Stimulated activated CD4-positive, alpha-beta T cell treated with anti-CD3 and anti-CD28 coated beads, Interleukin-1b, Interleukin-23, amount 100 ng/mL, for 24 hours (primary cell): Measurements from ENCODE around the gene FES.
"Not testable (repeated sequence)": the region's sequence is repeated elsewhere in the genome, so short reads cannot be mapped to it uniquely, and the experiment has no call there.

ENCODE experiments used
- DNase-seq, 4 experiments: peaks; one replicate each; pipeline ENCODE4 v3.0.0-alpha.2; 2020; ENCODE audit warnings: low read depth in 4 of 4, low spot score in 1 of 4

Gene FES

DNA sequence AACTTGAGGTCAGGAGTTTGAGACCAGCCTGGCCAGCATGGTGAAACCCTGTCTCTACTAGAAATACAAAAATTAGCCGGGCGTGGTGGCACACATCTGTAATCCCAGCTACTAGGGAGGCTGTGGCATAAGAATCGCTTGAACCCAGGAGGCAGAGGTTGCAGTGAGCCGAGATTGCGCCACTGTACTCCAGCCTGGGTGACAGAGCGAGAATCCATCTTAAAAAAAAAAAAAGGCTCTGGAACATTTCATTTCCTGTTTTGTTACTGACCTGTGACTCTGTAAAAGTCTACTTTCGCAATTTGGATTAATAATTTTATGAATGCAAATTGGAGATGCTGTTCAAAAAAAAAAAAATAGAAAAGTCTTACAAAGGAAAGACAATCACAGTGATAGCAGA lies 43.8 kb downstream of the FES start:
- not testable (repeated sequence) for DNase-seq

DNA sequence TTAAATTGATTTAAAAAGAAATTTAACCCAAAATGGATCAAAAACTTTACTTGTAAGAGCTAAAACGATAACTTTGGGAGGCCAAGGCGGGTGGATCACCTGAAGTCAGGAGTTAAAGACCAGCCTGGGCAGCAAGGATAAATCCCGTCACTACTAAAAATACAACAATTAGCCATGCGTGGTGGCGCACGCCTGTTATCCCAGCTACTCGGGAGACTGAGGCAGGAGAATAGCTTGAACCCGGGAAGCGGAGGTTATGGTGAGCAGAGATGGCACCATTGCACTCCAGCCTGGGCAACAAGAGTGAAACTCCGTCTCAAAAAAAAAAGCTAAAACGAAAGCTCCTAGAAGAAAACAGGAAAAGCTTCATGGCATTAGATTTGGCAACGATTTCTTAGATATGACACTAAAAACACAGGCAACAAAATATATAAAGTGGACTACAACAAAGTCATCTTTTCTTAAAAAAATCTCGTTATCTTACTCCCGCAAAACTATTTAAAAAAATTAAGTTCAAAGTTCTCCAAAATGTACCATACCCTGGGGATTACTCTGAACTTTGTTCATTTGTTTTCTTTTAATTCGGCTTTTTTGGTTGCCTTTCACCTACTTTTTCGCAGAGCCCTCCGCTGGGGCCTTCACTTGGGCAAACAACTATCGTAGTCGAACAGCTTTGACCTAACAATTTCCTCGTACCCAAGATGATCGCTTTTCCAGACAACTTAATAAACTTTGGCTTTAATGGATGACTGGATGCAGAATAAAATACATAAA lies 45.1 kb downstream of the FES start:
- DNase-seq = no peak

DNA sequence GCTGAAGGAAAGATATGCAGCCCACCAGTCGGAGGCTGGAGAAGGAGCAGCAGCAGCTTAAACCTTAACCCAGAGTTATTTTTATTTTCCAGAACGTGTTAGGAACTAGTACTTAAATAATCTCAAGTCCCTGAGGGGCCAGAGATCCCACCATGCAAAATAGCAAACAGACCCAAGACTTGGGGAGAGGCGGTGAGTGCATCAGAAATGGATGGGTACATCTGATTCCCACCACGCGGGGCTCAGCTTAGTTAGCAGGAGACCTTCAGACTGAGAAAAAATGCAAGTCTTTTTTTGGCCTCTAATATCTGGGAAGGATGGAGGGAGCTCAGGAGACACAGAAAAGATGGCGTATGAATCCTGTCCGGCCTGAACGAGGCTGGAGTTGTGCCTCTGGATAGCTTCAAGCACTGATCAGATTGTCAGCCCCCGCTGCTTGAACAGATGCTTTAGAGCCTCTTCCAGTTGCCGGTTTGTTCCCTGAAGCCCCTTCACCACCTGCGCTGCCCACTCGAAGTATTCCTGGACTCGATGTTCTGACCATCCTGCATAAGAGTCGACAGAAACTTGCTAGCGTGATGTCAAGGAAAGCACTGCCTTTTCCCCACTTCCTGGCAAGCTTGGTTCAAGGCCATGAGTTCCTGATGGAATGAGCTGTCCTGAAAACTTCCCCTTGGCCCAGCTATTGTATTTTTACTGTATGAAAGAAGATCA lies 46.7 kb downstream of the FES start:
- DNase-seq = no peak

DNA sequence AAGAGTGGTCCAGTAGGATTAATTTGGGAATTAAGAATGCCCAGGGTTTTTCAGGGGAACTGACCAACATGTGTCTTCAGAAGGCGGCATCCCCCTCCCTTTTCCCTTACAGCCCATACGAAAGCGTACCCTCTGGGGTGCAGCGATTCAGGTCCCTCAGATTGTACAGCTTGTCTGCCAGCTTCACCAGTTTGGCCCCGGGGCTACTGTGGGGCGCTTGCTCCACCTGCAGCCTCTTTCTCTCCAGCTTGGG lies 47.2 kb downstream of the FES start:
- DNase-seq = no peak

DNA sequence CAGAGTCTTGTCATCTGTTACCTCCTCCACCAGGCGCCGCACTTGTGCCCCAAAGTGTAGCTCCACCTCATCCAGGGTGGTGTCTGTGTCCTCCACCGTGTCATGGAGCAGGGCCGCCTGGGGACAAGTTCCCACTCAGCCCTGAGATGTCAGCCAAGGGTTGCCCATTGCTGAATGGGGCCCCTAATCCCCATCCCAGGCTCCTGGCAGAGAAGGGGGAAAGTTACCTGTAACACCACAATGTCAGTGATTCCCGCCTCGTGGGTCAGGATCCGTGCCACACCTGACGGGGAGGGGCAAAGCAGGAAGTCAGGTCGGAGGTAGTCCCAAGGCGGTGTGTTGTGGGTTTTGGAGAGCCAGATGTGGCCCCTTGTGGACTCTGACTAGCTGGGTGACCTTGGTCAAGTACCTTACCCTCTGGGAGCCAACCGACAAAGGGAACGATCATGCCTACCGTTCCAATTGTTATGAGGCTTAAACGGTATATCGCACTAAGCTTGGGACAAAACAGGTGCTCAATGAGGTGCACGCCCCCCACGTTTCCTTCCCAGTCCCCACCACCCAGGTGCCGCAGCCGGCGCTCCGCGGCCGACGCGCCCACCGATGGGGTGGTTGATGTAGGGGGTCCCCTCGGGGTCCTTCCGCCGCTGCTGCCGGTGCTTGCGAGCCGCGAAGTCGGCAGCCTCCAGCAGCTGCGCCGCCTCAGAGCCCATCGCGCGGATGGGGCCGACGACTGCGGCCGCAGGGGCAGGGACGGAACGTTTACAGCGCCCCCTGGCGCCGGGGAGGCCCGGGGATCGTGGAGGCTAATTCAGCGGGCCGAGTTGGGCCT lies 47.7 kb downstream of the FES start, which contains the start of gene HDDC3:
Gene HDDC3, minus strand, starts transcription at position 722 of the 832 bp plus-strand sequence. Its CDS starts 9 bp downstream, at position 713.
- DNase-seq = peak; percentile 86 to 94 (median 86)

DNA sequence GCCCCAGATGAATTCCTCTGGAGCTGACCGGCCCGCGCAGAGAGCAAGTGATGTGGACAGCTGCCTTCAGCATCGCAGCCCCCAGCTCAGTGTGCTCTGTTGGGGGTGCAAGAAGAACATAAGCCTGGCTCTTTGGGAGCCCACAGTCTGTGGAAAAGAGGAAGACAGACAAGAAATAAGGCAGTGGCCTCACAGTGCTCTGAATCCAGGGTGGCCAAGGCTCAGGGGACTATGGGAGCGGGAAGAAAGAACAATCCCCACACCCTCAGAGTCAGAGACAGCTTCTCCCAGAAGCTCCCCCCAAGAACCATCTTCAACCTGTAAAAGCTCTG lies 48.3 kb downstream of the FES start:
- no peak for DNase-seq

DNA sequence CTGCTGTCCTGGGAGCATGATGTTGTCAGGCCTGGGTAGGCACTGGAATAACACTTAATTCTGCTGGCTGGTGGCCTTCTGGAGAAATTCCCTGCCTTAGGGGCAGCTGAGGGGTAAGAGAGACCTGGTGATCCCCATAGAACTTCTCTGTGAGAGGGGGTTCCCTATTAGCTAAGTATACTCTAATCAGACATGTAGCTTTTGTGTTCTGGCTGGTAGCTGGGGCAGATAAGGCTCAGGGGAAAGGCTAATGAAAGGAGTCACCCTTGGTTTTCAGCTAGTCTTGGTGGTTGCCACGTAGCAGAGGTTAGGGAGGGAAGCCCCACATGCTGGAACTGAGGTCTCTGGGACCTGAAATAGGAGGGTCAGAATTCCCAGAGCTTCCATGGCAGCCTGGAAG lies 49.0 kb downstream of the FES start:
- no peak for DNase-seq

DNA sequence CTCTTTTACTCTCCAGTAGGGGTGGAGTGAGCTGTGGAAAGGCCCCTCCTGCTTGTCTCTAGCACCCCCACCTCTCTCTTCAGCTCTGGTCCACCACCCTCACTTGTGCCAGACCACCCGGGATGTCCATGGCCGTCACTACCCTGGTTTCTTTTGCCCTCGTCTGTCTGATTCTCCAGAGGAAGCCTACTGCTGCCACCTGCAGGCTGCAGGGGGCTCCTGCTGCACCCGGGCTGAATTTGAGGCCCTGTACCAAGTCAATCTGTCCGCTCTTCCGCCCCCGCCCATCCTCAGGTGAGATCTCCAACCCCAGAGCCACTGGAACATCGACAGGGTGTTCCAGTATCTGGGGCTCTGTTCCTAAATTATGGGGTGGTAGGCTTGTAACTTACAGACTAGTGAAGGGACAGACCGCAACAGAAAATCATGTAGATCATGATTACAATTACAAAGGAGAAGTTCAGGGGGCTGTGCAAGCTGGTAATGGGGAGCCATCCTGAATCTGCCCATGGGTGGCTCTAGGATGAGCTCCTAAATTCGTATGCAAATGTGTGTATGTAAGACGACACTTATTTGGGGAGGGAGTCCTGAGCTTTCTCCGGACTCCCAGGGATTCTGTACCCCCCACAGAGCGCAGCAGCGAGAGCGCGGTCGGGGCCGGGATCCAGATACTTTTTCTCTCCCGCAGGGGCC lies 50.1 kb downstream of the FES start:
- peak; percentile 62 to 88 (median 67) for DNase-seq

DNA sequence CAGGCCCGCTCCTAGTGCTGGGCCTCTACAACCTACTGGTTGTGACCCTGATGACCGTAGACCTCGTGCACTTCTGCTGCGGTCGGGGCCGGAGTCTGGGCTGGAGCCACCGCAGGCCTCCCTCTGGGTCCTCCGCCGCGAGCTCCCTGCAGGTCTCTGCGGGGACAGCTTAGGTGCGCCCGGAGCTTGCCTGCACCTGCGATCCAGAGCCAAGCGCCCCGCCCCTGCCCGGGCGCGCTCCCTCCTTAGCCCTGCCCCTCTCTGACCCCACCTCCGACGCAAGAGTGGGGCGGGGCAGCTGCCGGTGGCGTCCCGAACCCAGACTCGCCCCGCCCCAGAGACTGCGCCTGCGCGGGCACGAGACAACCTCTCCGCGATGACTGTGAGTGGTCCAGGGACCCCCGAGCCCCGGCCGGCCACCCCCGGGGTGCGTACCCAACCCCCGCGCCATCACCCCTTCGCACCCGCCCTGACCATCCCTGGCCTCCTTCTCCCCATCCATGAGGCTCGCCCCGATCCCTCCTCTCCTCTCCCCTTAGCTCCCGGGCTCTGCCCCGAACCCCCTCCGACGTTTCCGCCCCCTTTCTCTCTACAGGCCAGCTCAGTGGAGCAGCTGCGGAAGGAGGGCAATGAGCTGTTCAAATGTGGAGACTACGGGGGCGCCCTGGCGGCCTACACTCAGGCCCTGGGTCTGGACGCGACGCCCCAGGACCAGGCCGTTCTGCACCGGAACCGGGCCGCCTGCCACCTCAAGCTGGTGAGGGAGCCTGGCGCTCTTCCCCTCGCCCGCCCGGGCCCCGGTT lies 50.8 kb downstream of the FES start, which contains the start of gene UNC45A:
Gene UNC45A, plus strand, starts transcription at position 337 of the 803 bp plus-strand sequence. Its CDS starts 40 bp downstream, at position 377.
- peak; percentile 91 to 95 (median 94) for DNase-seq

DNA sequence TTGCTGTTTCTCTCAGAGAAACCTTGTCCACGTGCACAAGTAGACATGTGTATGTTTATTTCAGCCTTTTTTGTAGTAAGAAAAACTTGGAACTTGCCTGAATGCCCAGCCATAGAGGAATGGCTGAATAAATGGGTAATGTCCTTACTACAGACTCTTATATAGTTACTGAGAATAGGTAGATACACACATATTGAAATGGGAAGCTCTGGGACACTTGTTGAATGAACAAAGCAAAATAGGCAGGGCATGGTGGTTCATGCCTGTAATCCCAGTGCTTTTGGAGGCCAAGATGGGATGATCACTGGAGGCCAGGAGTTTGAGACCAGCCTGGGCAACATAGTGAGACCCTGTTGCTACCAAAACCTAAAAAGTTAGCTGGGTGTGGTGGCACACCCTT lies 52.5 kb downstream of the FES start:
- no peak for DNase-seq

DNA sequence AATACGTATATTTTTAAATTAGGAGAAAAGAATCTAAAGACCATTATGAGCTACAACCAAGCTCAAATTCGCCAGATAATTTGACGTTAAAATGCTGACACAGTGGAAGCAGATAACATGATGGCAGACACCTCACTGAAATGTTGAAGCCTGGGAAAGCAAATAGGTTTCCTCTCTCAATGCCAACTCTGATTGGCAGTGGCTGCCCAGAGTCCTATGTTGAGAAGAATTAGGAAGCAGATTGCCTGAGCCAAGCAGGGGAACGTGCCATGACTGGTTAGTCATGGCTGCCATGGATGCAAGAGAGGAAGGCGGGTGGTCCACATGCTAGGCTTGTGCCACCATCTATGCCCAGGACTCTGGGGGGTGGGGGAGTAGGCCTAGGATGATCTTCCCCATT lies 54.0 kb downstream of the FES start:
- DNase-seq = no peak

DNA sequence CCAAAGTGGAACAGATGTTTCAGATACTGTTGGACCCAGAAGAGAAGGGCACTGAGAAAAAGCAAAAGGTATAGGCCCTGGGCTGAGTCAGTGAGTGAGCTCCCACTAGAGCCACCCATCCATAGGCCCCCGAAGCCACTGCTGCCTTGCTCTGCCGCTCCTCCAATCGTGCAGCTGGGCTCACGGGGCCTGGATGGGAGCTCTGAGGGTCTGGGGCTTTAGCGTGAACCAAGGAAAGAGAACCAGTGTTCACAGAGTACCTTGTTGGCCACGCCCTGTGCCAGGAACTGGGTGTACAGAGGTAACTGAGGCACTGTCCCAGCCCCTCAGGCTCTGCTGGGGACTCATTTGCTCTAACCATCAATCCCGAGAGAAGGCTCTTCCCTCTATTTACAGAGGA lies 55.5 kb downstream of the FES start:
- DNase-seq = no peak

DNA sequence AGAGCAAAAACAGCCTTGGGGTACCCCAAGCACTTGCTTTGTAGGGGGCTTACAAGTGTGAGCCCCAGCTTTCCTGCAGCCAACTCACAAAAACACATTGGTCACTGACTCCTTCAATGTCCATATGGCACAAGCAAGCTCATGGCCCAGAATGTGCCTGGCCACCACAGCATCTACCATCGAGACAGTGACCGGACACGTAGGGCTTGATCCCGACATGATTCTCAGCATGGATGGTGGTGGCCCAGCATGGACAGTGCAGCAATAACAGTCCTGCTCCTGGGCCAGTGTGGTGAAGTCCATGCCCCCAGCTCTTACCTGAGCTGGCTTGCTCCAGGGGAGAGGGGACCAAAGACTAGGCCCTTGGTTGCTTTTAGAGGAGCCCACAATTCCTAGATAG lies 56.7 kb downstream of the FES start:
- DNase-seq = no peak

DNA sequence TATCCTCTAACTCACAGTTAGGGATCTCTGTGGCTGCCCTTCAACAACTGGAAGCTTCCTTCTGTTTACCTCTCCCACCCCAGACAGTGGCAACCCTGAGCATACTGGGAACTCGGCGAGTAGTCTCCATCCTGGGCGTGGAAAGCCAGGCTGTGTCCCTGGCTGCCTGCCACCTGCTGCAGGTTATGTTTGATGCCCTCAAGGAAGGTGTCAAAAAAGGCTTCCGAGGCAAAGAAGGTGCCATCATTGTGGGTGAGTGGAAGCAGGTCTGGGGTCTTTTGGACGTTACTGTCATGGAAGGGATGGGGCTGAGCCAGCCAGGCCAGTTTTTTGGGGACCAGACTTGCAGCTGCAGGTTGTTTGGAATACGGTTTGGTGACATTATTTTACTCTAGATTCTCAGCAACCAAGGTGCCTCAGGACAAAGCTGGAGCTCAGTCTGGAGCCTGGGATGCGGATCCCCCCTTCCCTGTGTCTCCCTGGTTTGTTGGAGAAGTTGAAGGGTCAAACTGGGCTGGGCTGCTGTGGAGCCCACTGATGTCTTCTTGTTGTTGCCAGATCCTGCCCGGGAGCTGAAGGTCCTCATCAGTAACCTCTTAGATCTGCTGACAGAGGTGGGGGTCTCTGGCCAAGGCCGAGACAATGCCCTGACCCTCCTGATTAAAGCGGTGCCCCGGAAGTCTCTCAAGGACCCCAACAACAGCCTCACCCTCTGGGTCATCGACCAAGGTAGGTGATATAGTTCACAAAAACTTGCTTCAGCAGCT lies 58.2 kb downstream of the FES start:
- no peak for DNase-seq

DNA sequence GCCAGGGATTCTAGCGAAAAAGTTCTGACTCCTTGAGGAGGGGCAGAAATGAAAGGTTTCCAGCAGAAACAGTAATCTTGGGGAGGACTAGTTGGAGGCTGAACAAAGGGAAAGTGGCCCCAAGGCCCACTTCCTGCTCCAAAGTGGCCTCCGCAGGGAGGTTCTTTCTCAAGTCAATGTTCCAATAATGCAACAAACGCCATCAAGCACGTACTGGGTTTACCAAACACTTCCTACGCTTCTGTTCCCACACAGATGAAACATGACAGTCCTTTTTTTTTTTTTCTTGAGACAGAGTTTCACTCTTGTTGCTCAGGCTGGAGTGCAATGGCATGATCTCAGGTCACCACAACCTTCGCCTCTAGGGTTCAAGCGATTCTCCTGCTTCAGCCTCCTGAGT lies 60.8 kb downstream of the FES start:
- DNase-seq = no peak
